ENCODE results near the gene ITGA11. TPM values are rescaled to one million over a fixed set of nuclear protein-coding genes. Genes with fewer than 3 reads are reported as not detected.
A peak's percentile ranks its signal among the peaks of the same experiment; 100 is the strongest.

The ITGA11 gene
- total RNA-seq, 3 donors from 2014 or later, result 7.8 to 8.5 (median 7.9) TPM

GRCh38 chr15:68442903-68443302 lies 10.9 kb upstream of the ITGA11 start:
- Histone ChIP-seq H3K27ac (no peak overlapping the region), H3K36me3 (no peaks in the 10 kb centered on the region), H3K9me3 (no peaks in the 10 kb centered on the region), H3K27me3 (peaks cover 0 to 5% of the 10 kb centered on the region in 2 donors), H3K4me3 (no peak overlapping the region), H3K4me1 (no peaks in the 10 kb centered on the region)
- no peak for TF ChIP-seq POLR2A (IDR thresholded peaks at IDR 0.05)
- TF ChIP-seq POLR2AphosphoS5 (IDR thresholded peaks at IDR 0.05), result no peak
- no peak for TF ChIP-seq CTCF (IDR thresholded peaks at IDR 0.05)
- intact Hi-C loops (cut with DNase I; ENCODE audit: low total_unique reads), result no loop called here
- DNase-seq (ENCODE audit: low spot score in 2 of 2), result no peak

- Histone ChIP-seq H3K27ac (no peak overlapping the region), H3K36me3 (no peaks in the 10 kb centered on the region), H3K4me3 (no peak overlapping the region), H3K4me1 (no peaks in the 10 kb centered on the region), H3K9me3 (no peaks in the 10 kb centered on the region), H3K27me3 (peaks cover 0 to 2% of the 10 kb centered on the region in 2 donors)
- no peak for DNase-seq (ENCODE audit: low spot score in 2 of 2)
- TF ChIP-seq POLR2AphosphoS5 (IDR thresholded peaks at IDR 0.05), result no peak
- no peak for TF ChIP-seq CTCF (IDR thresholded peaks at IDR 0.05)
- no peak for TF ChIP-seq POLR2A (IDR thresholded peaks at IDR 0.05)
- intact Hi-C loops (cut with DNase I; ENCODE audit: low total_unique reads), result no loop called here
These were observed 10.1 kb upstream of the ITGA11 start for GRCh38 chr15:68442041-68442440.

GRCh38 chr15:68441045-68441743 lies 9.2 kb upstream of the ITGA11 start:
- DNase-seq (ENCODE audit: low spot score in 2 of 2), result no peak

GRCh38 chr15:68440136-68440535 lies 8.2 kb upstream of the ITGA11 start:
- Histone ChIP-seq H3K36me3 (no peaks in the 10 kb centered on the region), H3K27ac (peak overlapping the region in 1 of 2 donors; percentile 3), H3K9me3 (no peaks in the 10 kb centered on the region), H3K4me1 (no peaks in the 10 kb centered on the region), H3K27me3 (no peaks in the 10 kb centered on the region), H3K4me3 (no peak overlapping the region)
- TF ChIP-seq CTCF (IDR thresholded peaks at IDR 0.05) (no peak), POLR2A (IDR thresholded peaks at IDR 0.05) (no peak), POLR2AphosphoS5 (IDR thresholded peaks at IDR 0.05) (no peak)
- DNase-seq (ENCODE audit: low spot score in 2 of 2), result no peak
- intact Hi-C loops (cut with DNase I; ENCODE audit: low total_unique reads), result no loop called here

More at GRCh38 chr15:68441045-68441743, 9.2 kb upstream of the ITGA11 start:
- H3K27ac ChIP-seq, result no peak overlapping the region
- no peaks in the 10 kb centered on the region for H3K4me1 ChIP-seq
- no peaks in the 10 kb centered on the region for H3K9me3 ChIP-seq
- H3K27me3 ChIP-seq, result no peaks in the 10 kb centered on the region
- H3K4me3 ChIP-seq, result no peak overlapping the region
- intact Hi-C loops (cut with DNase I; ENCODE audit: low total_unique reads), result no loop called here
- H3K36me3 ChIP-seq, result no peaks in the 10 kb centered on the region
- TF ChIP-seq POLR2AphosphoS5 (IDR thresholded peaks at IDR 0.05), result no peak
- no peak for TF ChIP-seq CTCF (IDR thresholded peaks at IDR 0.05)
- TF ChIP-seq POLR2A (IDR thresholded peaks at IDR 0.05), result no peak

- peaks cover 0 to 3% of the 10 kb centered on the region in 2 donors for H3K27me3 ChIP-seq
- no peak for DNase-seq (ENCODE audit: low spot score in 2 of 2)
- TF ChIP-seq POLR2AphosphoS5 (IDR thresholded peaks at IDR 0.05), result no peak
- no peak for TF ChIP-seq POLR2A (IDR thresholded peaks at IDR 0.05)
- TF ChIP-seq CTCF (IDR thresholded peaks at IDR 0.05), result no peak
- intact Hi-C loops (cut with DNase I; ENCODE audit: low total_unique reads), result no loop called here
- no peaks in the 10 kb centered on the region for H3K4me1 ChIP-seq
- H3K27ac ChIP-seq, result no peak overlapping the region
- H3K9me3 ChIP-seq, result no peaks in the 10 kb centered on the region
- H3K36me3 ChIP-seq, result no peaks in the 10 kb centered on the region
- H3K4me3 ChIP-seq, result no peak overlapping the region
These were observed 7.5 kb upstream of the ITGA11 start for GRCh38 chr15:68439506-68439905.

Data from breast epithelium (tissue), 4 donors.